Mesenchymal stem cell (in vitro differentiated cells and primary cell): ENCODE measurements around the gene C2orf15.

Experiments used
- DNase-seq: peaks from one replicate; pipeline ENCODE4 v3.0.0-alpha.2; 2013
- H2AFZ ChIP-seq: one replicate; pipeline ENCODE4 v1.6.1; 2013; ENCODE audit warnings: low read depth, mild to moderate bottlenecking, control low read depth, inconsistent platforms, low read length, moderate library complexity
- H2AK5ac ChIP-seq: 2 replicates; pipeline ENCODE4 v1.6.1; 2013; ENCODE audit warnings: low read length, moderate library complexity, mild to moderate bottlenecking, inconsistent platforms; ENCODE audit not compliant: severe bottlenecking
- H2BK120ac ChIP-seq: one replicate; pipeline ENCODE4 v1.6.1; 2013; ENCODE audit warnings: low read depth, mild to moderate bottlenecking, inconsistent platforms, low read length, moderate library complexity
- H2BK12ac ChIP-seq, 2 experiments: one replicate each; pipeline ENCODE4 v1.6.1; 2013; ENCODE audit warnings: inconsistent platforms in 2 of 2, low read length in 2 of 2, mild to moderate bottlenecking in 2 of 2, moderate library complexity in 2 of 2, control low read depth in 1 of 2
- H2BK15ac ChIP-seq: one replicate; pipeline ENCODE4 v1.6.1; 2013; ENCODE audit warnings: mild to moderate bottlenecking, low read depth, inconsistent platforms; ENCODE audit not compliant: poor library complexity, severe bottlenecking
- H2BK5ac ChIP-seq: 2 replicates; pipeline ENCODE4 v1.6.1; 2013; ENCODE audit warnings: low read depth, mild to moderate bottlenecking, low read length, control low read depth, inconsistent platforms; ENCODE audit not compliant: poor library complexity, severe bottlenecking
- H3K14ac ChIP-seq, 2 experiments: one replicate each; pipeline ENCODE4 v1.6.1; 2013; ENCODE audit warnings: inconsistent platforms in 2 of 2, low read length in 2 of 2, control low read depth in 1 of 2, mild to moderate bottlenecking in 1 of 2, moderate library complexity in 1 of 2
- H3K18ac ChIP-seq, 2 experiments: one replicate each; pipeline ENCODE4 v1.6.1; 2013; ENCODE audit warnings: inconsistent platforms in 2 of 2, low read length in 2 of 2, control low read depth in 1 of 2, low read depth in 1 of 2, mild to moderate bottlenecking in 1 of 2
- H3K23ac ChIP-seq, 2 experiments: one replicate each; pipeline ENCODE4 v1.6.1; 2013; ENCODE audit warnings: inconsistent platforms in 2 of 2, low read length in 2 of 2, mild to moderate bottlenecking in 2 of 2, moderate library complexity in 2 of 2, control low read depth in 1 of 2
- H3K27ac ChIP-seq: 2 replicates; pipeline ENCODE4 v1.5.1; 2013; ENCODE audit warnings: mild to moderate bottlenecking, moderate library complexity, low read length, control low read depth, inconsistent platforms; ENCODE audit not compliant: poor library complexity, severe bottlenecking
- H3K27me3 ChIP-seq, 2 experiments: 2 replicates each; pipeline versions ENCODE4 v1.6.1 to v1.7.0; 2013; ENCODE audit warnings: low read length in 2 of 2, mild to moderate bottlenecking in 2 of 2, moderate library complexity in 2 of 2, control low read depth in 1 of 2, inconsistent platforms in 1 of 2; ENCODE audit not compliant: control insufficient read depth in 1 of 2, insufficient read depth in 1 of 2
- H3K36me3 ChIP-seq, 2 experiments: 2 replicates each; pipeline versions ENCODE4 v1.6.1 to v1.7.0; 2013; ENCODE audit warnings: low read length in 2 of 2, control low read depth in 1 of 2, inconsistent platforms in 1 of 2, low read depth in 1 of 2, mild to moderate bottlenecking in 1 of 2; ENCODE audit not compliant: insufficient read depth in 2 of 2, control insufficient read depth in 1 of 2
- H3K4ac ChIP-seq, 2 experiments: one replicate each; pipeline ENCODE4 v1.6.1; 2013; ENCODE audit warnings: inconsistent platforms in 2 of 2, low read length in 2 of 2, mild to moderate bottlenecking in 2 of 2, moderate library complexity in 2 of 2, control low read depth in 1 of 2, low read depth in 1 of 2
- H3K4me1 ChIP-seq: 2 replicates; pipeline ENCODE4 v1.6.1; 2013; ENCODE audit warnings: low read depth, low read length, control low read depth; ENCODE audit not compliant: control insufficient read depth, insufficient read depth
- H3K4me2 ChIP-seq: 2 replicates; pipeline ENCODE4 v1.6.1; 2013; ENCODE audit warnings: low read length, mild to moderate bottlenecking, inconsistent platforms; ENCODE audit not compliant: poor library complexity, severe bottlenecking
- H3K4me3 ChIP-seq, 2 experiments: 2 replicates each; pipeline versions ENCODE4 v1.5.1 to v1.7.0; 2013; ENCODE audit warnings: low read length in 2 of 2, mild to moderate bottlenecking in 2 of 2, control low read depth in 1 of 2, low read depth in 1 of 2; ENCODE audit not compliant: insufficient read depth in 1 of 2
- H3K79me1 ChIP-seq: replicated peaks from 2 replicates; pipeline ENCODE4 v1.6.1; 2013; ENCODE audit warnings: mild to moderate bottlenecking, control low read depth, low read length, inconsistent platforms; ENCODE audit not compliant: poor library complexity, severe bottlenecking
- H3K9ac ChIP-seq: 2 replicates; pipeline ENCODE4 v1.7.0; 2013; ENCODE audit warnings: mild to moderate bottlenecking, low read length, moderate library complexity
- H3K9me3 ChIP-seq: 2 replicates; pipeline ENCODE4 v1.7.0; 2013; ENCODE audit warnings: mild to moderate bottlenecking, low read length; ENCODE audit not compliant: control insufficient read depth
- H4K8ac ChIP-seq: one replicate; pipeline ENCODE4 v1.6.1; 2013; ENCODE audit warnings: inconsistent platforms, mild to moderate bottlenecking, low read length, moderate library complexity
- H4K91ac ChIP-seq: one replicate; pipeline ENCODE4 v1.6.1; 2013; ENCODE audit warnings: mild to moderate bottlenecking, low read length, inconsistent platforms
- WGBS: methylation state at CpG from one replicate; pipeline ENCODE4 v1.1.7; 2013; ENCODE audit warnings: mixed read lengths; 5-methylcytosine and 5-hydroxymethylcytosine counted together

Gene C2orf15

DNA sequence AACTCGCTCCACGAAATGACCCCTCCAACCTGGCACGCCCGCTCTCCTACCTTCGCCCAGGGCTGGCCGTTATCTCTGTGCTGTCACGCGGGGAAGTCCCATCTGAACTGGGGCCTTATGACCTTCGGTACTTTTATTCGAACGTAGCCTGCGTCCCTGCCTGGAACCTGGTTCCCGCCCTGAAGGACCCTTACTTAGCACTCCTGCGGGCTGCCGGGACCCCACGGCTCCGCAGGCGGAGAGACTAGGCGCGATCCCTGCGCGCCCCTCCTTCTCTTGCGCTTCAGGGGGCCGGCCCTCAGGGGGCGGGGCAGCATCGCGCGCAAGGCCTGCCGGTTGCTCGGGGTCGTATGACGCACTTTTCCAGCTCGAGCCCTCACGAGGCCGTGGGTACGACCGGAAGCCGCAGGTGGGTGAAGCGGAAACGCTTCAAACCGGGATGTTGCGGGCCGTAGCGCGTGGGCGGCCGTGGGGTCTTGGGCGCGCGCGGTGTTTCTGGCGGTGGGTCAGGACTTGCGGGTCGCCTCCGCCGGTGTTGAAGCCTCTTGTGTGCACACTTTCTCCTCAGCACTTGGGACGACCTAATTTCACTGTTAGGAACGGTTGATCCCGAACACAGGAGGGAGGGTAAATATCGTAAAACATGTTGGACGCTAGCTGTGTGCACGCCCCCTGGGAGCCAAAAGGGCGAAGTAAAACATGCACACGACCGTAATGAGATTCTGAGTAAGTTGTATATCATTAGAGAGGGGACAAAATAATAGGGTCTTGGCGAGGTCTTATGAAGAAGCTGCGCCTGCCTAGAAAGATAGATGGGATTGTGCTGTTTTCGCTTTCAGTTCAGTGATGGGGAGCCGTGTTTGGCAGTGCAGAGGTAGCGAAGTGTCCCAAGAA, 13.4 kb downstream of the C2orf15 start, which contains the start of the genes LIPT1 and TSGA10:
LIPT1 (plus strand) TSS at position 325 of the 894 bp plus-strand sequence. CDS start 6,991 bp downstream, outside the sequence.
TSGA10 (minus strand) TSS at position 300 of the 894 bp plus-strand sequence. CDS start 45,503 bp downstream, outside the sequence.
- peak within 1 kb of the TSS; percentile 73 for H4K91ac ChIP-seq
- H2AK5ac ChIP-seq, result peak within 1 kb of the TSS; percentile 9
- H3K9me3 ChIP-seq, result no peaks in the 10 kb centered on the region
- peak within 1 kb of the TSS; percentile 80 to 97 for H3K18ac ChIP-seq
- peak within 1 kb of the TSS in 1 of 2 experiments; percentile 94 for H3K14ac ChIP-seq
- peak within 1 kb of the TSS; percentile 96 for H2AFZ ChIP-seq
- no peak within 1 kb of the TSS for H3K23ac ChIP-seq
- no peak within 1 kb of the TSS for H2BK120ac ChIP-seq
- peak within 1 kb of the TSS in 1 of 2 experiments; percentile 82 for H2BK12ac ChIP-seq
- H3K27me3 ChIP-seq, result no peaks in the 10 kb centered on the region
- DNase-seq, result peak; percentile 91
- peaks cover 0 to 32% of the 10 kb centered on the region in 2 experiments for H3K36me3 ChIP-seq
- H3K4me3 ChIP-seq, result peak within 1 kb of the TSS; percentile 88 to 98
- peak within 1 kb of the TSS; percentile 94 for H4K8ac ChIP-seq
- peak within 1 kb of the TSS; percentile 3 to 82 for H3K4ac ChIP-seq
- peak within 1 kb of the TSS; percentile 64 for H3K27ac ChIP-seq
- H2BK15ac ChIP-seq, result peak within 1 kb of the TSS; percentile 60
- H3K79me1 ChIP-seq, result peaks cover 18% of the 10 kb centered on the region
- WGBS, result under 1% methylated on average over 70 of the region's 70 CpGs
- H3K4me1 ChIP-seq, result peaks cover 2% of the 10 kb centered on the region
- peak within 1 kb of the TSS; percentile 98 for H3K9ac ChIP-seq
- peak within 1 kb of the TSS; percentile 97 for H3K4me2 ChIP-seq
- peak within 1 kb of the TSS; percentile 15 for H2BK5ac ChIP-seq

DNA sequence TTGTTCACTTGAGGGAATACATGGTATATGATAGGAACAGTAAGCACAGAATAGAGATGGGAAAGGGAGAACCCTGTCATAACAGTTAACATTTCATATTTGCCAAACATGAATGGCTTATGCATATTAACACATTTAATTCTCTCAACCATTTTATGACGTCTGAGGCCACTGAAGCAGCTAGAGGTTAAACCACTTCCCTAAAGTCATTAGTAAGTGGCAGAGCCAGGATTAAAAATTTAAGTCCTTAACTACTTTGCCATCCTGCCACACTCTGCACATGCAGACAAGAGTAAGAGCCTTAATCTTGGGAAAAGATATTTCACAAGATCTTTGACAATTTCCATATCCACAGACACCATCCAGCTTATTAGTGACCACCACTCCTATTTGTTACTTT, 15.4 kb downstream of the C2orf15 start:
- Histone ChIP-seq H3K4me1 (peaks cover 2% of the 10 kb centered on the region), H4K8ac (no peak overlapping the region), H2BK5ac (no peak overlapping the region), H3K27me3 (no peaks in the 10 kb centered on the region), H2AK5ac (no peak overlapping the region), H4K91ac (no peak overlapping the region), H2BK15ac (no peak overlapping the region), H3K4ac (no peak overlapping the region), H3K9me3 (no peaks in the 10 kb centered on the region), H3K14ac (no peak overlapping the region), H3K9ac (no peak overlapping the region), H3K4me2 (no peak overlapping the region), H2BK120ac (no peak overlapping the region), H3K23ac (no peak overlapping the region), H3K36me3 (peaks cover 0 to 45% of the 10 kb centered on the region in 2 experiments), H2AFZ (no peak overlapping the region), H3K4me3 (no peak overlapping the region), H3K27ac (no peak overlapping the region), H2BK12ac (no peak overlapping the region), H3K79me1 (peaks cover 18% of the 10 kb centered on the region), H3K18ac (no peak overlapping the region)
- no peak for DNase-seq
- 85% methylated on average over 1 of the region's 1 CpG for WGBS

DNA sequence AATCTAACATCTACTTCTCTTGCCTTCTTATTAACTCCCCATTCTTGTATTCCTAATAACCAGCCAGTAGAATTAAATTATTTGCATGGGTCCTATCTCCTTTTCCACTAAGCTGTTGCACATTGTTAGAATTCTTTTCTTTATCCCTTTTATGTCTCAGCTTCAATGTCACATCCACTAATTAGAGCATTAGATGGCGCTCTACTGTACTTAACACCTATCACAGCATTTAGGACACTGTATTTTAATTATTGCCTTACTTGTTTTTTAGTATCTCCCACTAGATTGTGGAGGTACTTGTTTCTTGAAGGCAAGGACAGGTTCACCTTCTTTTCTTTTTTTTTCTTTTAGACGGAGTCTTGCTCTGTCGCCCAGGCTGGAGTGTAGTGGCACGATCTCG, 17.1 kb downstream of the C2orf15 start:
- no peak overlapping the region for H2BK15ac ChIP-seq
- no peak overlapping the region for H3K14ac ChIP-seq
- H3K18ac ChIP-seq, result no peak overlapping the region
- H3K27ac ChIP-seq, result no peak overlapping the region
- peaks cover 2% of the 10 kb centered on the region for H3K4me1 ChIP-seq
- no peak overlapping the region for H4K91ac ChIP-seq
- H2BK120ac ChIP-seq, result no peak overlapping the region
- 100% methylated on average over 5 of the region's 5 CpGs for WGBS
- H2AK5ac ChIP-seq, result no peak overlapping the region
- H3K4me3 ChIP-seq, result no peak overlapping the region
- H3K23ac ChIP-seq, result no peak overlapping the region
- H3K36me3 ChIP-seq, result peaks cover 0 to 56% of the 10 kb centered on the region in 2 experiments
- no peaks in the 10 kb centered on the region for H3K27me3 ChIP-seq
- H2BK12ac ChIP-seq, result no peak overlapping the region
- H2BK5ac ChIP-seq, result no peak overlapping the region
- DNase-seq, result no peak
- H3K4me2 ChIP-seq, result no peak overlapping the region
- H3K9ac ChIP-seq, result no peak overlapping the region
- H3K9me3 ChIP-seq, result no peaks in the 10 kb centered on the region
- no peak overlapping the region for H2AFZ ChIP-seq
- H4K8ac ChIP-seq, result no peak overlapping the region
- H3K4ac ChIP-seq, result no peak overlapping the region
- peaks cover 13% of the 10 kb centered on the region for H3K79me1 ChIP-seq

DNA sequence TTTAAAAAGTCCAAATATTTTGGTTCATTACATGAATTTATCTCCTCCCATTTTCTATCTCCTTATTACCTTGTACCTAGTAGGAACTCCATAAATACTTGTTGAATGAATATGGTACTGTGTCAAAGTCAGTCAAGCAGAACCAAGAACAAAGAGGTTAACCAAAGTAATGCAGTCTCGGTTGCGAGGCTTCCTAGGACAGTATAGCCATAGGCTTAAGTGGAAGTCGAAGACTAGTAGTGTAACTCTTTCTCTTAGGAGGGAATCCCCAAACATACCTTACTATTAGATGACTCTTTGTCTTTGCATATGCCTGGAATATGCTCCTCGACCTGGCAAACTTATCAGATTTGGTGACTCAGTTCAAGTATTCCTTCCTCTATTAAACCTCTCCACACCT, 18.1 kb downstream of the C2orf15 start:
- H2BK12ac ChIP-seq, result no peak overlapping the region
- WGBS, result 100% methylated on average over 4 of the region's 4 CpGs
- no peak overlapping the region for H2BK15ac ChIP-seq
- no peaks in the 10 kb centered on the region for H3K9me3 ChIP-seq
- no peak overlapping the region for H3K4me3 ChIP-seq
- H3K36me3 ChIP-seq, result peaks cover 0 to 61% of the 10 kb centered on the region in 2 experiments
- H3K9ac ChIP-seq, result no peak overlapping the region
- no peaks in the 10 kb centered on the region for H3K4me1 ChIP-seq
- no peak overlapping the region for H2AFZ ChIP-seq
- DNase-seq, result no peak
- no peak overlapping the region for H3K23ac ChIP-seq
- no peak overlapping the region for H2BK5ac ChIP-seq
- no peak overlapping the region for H3K27ac ChIP-seq
- H3K18ac ChIP-seq, result no peak overlapping the region
- no peak overlapping the region for H4K91ac ChIP-seq
- no peak overlapping the region for H4K8ac ChIP-seq
- peaks cover 10% of the 10 kb centered on the region for H3K79me1 ChIP-seq
- no peaks in the 10 kb centered on the region for H3K27me3 ChIP-seq
- H2BK120ac ChIP-seq, result no peak overlapping the region
- no peak overlapping the region for H3K4me2 ChIP-seq
- no peak overlapping the region for H3K4ac ChIP-seq
- no peak overlapping the region for H3K14ac ChIP-seq
- H2AK5ac ChIP-seq, result no peak overlapping the region
